Nephron (organoid): ENCODE results near the gene FLT3.

Source experiments
- H3K27ac Mint-ChIP-seq, 3 experiments: 2 replicates each; pipeline ENCODE4 v1.8.0; 2020; ENCODE audit warnings: mixed read lengths in 3 of 3, mild to moderate bottlenecking in 2 of 3, moderate library complexity in 1 of 3
- H3K27me3 Mint-ChIP-seq: 2 replicates; pipeline ENCODE4 v1.8.0; 2021; ENCODE audit warnings: low read depth, mild to moderate bottlenecking, moderate library complexity, mixed read lengths
- H3K36me3 Mint-ChIP-seq: 2 replicates; pipeline ENCODE4 v1.8.0; 2020; ENCODE audit warnings: low read depth, mixed read lengths
- H3K4me1 Mint-ChIP-seq: 2 replicates; pipeline ENCODE4 v1.8.0; 2020; ENCODE audit warnings: mixed read lengths
- H3K4me3 Mint-ChIP-seq, 3 experiments: 2 replicates each; pipeline ENCODE4 v1.8.0; 2020; ENCODE audit warnings: mild to moderate bottlenecking in 3 of 3, mixed read lengths in 3 of 3, moderate library complexity in 2 of 3
- H3K9me3 Mint-ChIP-seq: 2 replicates; pipeline ENCODE4 v1.8.0; 2020; ENCODE audit warnings: mixed read lengths
- TF ChIP-seq, protein P1 (sequence below), 3 experiments: fragments of 200-600 bp; sonication (generic); IDR thresholded peaks; one replicate each; pipeline ENCODE4 v1.5.0; 2021; ENCODE audit warnings: antibody characterized with exemption in 3 of 3; ENCODE audit not compliant: unreplicated experiment in 3 of 3

Gene FLT3

DNA sequence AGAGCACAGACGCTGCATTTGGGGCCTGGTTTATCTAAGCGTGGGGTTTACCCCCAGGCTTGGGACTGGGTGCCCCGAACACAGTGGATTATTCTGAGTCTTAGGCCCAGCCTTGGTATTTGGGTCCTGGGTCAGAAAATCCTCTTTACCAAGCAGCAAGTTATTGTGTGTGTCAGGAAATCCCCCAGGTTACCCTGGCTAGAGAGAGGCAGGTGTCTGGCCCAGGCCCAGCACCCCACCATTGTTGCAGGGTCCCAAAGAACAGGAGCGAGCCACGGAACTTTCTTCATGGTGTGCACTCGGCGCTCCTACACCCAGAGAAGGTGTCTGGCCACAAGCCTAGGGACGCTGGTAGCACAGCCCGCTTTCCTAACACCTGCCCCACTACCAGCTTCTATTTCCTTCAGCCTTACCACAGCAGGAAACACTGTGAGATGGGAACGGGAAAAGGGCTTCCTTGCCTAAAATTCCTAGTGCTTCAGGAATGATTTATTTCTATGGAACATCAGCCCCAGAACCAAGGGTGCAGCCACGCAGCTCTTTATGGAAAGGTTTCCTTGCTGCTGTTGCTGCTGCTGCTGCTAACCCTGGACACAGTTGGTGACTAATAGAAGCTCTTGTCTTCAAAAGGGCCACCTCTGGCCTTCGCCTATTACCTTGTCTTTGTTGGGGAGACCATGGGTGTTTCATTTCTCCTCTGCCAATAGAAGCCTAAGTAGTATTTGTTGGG is 123.8 kb downstream of the FLT3 start:
- Mint-ChIP-seq H3K9me3 (peaks cover 5% of the 10 kb centered on the region), H3K4me1 (peaks cover 9% of the 10 kb centered on the region), H3K4me3 (peak overlapping the region in 1 of 3 experiments; percentile 49), H3K27ac (no peak overlapping the region), H3K27me3 (peaks cover 97% of the 10 kb centered on the region), H3K36me3 (no peaks in the 10 kb centered on the region)
- TF ChIP-seq, protein P1, sequence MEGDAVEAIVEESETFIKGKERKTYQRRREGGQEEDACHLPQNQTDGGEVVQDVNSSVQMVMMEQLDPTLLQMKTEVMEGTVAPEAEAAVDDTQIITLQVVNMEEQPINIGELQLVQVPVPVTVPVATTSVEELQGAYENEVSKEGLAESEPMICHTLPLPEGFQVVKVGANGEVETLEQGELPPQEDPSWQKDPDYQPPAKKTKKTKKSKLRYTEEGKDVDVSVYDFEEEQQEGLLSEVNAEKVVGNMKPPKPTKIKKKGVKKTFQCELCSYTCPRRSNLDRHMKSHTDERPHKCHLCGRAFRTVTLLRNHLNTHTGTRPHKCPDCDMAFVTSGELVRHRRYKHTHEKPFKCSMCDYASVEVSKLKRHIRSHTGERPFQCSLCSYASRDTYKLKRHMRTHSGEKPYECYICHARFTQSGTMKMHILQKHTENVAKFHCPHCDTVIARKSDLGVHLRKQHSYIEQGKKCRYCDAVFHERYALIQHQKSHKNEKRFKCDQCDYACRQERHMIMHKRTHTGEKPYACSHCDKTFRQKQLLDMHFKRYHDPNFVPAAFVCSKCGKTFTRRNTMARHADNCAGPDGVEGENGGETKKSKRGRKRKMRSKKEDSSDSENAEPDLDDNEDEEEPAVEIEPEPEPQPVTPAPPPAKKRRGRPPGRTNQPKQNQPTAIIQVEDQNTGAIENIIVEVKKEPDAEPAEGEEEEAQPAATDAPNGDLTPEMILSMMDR (IDR thresholded peaks at IDR 0.05; ENCODE audit: unreplicated experiment in 3 of 3) = no peak

DNA sequence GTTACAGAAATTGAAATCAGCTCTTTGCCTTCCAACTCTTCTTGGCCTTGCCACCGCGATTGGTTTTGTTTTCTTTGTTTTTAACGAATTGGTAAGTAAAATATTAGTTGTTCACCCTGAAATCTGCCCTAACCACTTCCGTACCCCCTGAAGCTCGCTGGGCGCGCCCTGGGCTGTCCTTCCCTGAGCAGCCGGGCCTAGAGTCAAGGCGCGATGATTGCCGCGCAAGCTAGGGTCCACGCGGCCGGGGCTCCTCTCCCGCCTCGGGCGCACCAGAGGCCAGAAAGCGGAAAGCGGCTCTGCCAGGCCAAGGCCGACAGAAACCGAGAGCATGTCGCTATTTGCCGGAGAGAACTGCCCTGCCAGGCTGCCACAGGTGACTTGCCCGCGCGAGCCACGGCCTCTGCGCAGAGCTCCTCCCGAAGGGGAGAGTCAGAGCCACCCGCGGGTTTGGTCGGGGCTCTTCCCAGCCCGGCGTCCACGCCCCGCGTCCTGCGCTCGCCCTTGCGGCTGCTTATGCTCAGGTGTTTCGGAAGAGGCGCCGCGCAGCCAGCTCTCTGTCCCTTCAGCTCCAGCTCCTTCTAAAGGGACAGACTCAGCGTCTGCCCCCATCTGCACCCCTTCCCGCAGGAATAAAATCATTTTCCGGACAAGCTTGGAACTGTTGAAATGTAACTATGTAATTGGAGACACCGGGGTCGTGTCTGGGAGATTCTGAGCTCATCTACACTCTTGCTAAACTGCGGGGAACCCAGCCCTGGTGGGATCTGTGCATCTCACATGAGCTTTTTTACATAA is 124.6 kb downstream of the FLT3 start:
- Mint-ChIP-seq H3K9me3 (peaks cover 5% of the 10 kb centered on the region), H3K36me3 (no peaks in the 10 kb centered on the region), H3K27ac (no peak overlapping the region), H3K4me3 (peak overlapping the region in 1 of 3 experiments; percentile 49), H3K4me1 (peaks cover 6% of the 10 kb centered on the region), H3K27me3 (peaks cover 97% of the 10 kb centered on the region)
- TF ChIP-seq, protein P1 (IDR thresholded peaks at IDR 0.05; ENCODE audit: unreplicated experiment in 3 of 3) = no peak

DNA sequence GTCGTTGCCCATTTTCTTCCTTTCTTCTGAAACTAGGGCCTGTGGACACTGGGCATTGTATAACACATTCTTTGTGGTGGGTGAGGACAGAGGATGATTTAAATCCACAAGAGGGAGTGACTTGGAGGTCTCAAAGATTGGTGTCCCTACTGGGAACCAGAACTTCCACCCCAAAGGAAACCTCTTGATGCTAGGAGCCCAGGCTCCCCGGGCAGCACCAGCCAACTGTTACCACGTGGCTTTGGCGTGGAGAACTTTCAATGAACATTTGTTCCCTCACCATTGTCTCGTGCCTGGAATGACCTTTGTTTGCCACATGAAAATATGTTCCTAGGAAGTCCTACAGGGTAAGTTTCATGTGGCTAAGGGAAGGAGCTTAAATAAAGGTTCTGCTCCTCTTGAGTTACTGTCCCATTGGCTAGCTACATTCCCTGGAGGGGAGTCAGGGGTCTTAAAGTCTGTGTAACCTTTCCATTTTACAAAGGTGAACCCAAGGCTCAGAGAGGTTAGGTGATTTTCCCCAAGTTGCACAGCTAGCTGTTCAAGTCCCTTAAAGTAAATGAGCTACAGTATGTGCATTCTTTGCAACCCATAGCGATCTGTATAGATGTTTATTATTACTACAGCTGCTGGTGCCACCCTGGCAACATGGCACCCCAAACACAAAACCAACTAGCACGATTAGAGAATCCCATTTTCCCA is 126.3 kb downstream of the FLT3 start:
- no peak overlapping the region for H3K4me3 Mint-ChIP-seq
- H3K4me1 Mint-ChIP-seq = peaks cover 13% of the 10 kb centered on the region
- H3K27ac Mint-ChIP-seq = no peak overlapping the region
- H3K36me3 Mint-ChIP-seq = no peaks in the 10 kb centered on the region
- H3K27me3 Mint-ChIP-seq = peaks cover 97% of the 10 kb centered on the region
- peaks cover 5% of the 10 kb centered on the region for H3K9me3 Mint-ChIP-seq
- TF ChIP-seq, protein P1 (IDR thresholded peaks at IDR 0.05; ENCODE audit: unreplicated experiment in 3 of 3) = no peak

DNA sequence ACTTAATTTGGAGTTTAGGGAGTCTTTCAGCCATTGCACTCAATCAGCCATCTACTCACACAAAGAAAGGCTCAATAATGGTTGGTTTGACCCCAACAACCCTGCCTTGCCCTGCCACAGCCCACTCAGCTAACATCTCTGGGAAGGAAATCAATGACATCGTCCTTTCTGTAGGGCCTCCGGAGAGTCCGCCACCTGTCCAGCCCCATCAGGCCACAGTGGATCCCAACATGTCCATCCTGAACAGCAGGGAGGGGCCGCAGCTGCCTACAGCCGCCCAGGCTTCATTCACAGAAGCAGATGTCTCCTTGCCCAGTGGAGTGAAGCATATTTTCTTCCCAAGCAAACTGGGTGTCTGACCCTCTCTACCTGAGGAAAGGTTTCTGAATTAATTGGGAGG is 127.1 kb downstream of the FLT3 start:
- Mint-ChIP-seq H3K36me3 (no peaks in the 10 kb centered on the region), H3K27ac (no peak overlapping the region), H3K27me3 (peaks cover 97% of the 10 kb centered on the region)

DNA sequence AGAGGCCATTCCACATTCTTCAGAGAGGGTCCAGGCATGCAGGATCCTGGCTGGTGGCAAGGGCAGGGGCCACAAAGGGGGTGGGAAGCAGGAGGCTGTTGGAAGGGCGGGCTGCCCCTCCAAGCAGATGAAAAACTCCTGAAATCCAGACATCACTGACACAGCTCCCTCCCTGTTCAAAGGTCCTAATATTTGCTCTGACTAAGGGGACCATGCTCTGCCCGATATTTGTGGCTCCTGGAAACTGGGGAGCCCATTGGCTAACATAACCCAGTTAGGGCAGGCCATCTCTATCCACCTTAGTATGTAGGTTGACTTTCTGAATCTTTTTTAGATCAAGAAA is 127.9 kb downstream of the FLT3 start:
- peaks cover 100% of the 10 kb centered on the region for H3K27me3 Mint-ChIP-seq
- H3K36me3 Mint-ChIP-seq = no peaks in the 10 kb centered on the region
- H3K9me3 Mint-ChIP-seq = peaks cover 5% of the 10 kb centered on the region
- peaks cover 17% of the 10 kb centered on the region for H3K4me1 Mint-ChIP-seq
- H3K27ac Mint-ChIP-seq = no peak overlapping the region
- TF ChIP-seq, protein P1 (IDR thresholded peaks at IDR 0.05; ENCODE audit: unreplicated experiment in 3 of 3) = no peak
- no peak overlapping the region for H3K4me3 Mint-ChIP-seq

More for the DNA sequence above, 127.1 kb downstream of the FLT3 start:
- peaks cover 5% of the 10 kb centered on the region for H3K9me3 Mint-ChIP-seq
- no peak overlapping the region for H3K4me3 Mint-ChIP-seq
- TF ChIP-seq, protein P1 (IDR thresholded peaks at IDR 0.05; ENCODE audit: unreplicated experiment in 3 of 3) = no peak
- H3K4me1 Mint-ChIP-seq = peaks cover 14% of the 10 kb centered on the region
